Measurements from ENCODE around the gene NKTR.

- TF ChIP-seq EZH2phosphoT487 (IDR thresholded peaks at IDR 0.05; ENCODE audit: borderline replicate concordance, low read depth, low read length) (no peak), CTCF (conservative IDR thresholded peaks at IDR 0.05; ENCODE audit: low read length) (no peak)
Observed at GRCh38 chr3:42682301-42683070, 82.0 kb downstream of the NKTR start.
